ENCODE data around the gene WNK2.
"Not testable (repeated sequence)": the region's sequence is repeated elsewhere in the genome, so short reads cannot be mapped to it uniquely, and the experiment has no call there.

The WNK2 gene

DNA sequence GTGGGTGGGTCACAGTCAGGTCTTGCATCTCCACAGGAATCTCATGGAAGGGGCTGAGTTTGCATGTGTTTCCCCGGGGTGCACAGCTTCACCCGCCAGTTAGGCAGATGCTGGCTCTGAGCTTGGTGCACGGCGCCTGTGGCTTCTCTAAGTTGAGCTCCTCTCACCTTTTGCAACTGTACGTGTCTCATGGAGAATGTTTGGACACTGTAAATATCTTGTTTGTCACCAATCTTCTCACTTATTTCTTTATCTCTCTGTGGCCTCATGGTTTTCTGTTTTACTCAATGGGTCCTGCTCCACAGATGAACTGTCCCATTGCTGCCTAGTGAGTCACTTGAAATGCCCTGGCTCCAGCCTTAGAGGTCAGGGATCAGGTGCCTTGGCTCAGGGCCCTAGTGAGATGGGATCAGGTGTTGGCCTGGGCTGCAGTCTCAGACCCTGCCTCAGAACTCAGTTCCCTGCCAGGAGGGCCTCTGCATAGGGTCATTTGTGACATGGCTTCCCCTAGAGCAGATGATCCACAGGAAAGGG, 61.6 kb downstream of the WNK2 start:
- Mint-ChIP-seq H3K4me1 (peaks cover 0 to 5% of the 10 kb centered on the region in 2 donors), H3K27me3 (no peaks in the 10 kb centered on the region), H3K9me3 (no peaks in the 10 kb centered on the region), H3K27ac (no peak overlapping the region), H3K36me3 (no peaks in the 10 kb centered on the region), H3K4me3 (no peak overlapping the region)
- no peak for ATAC-seq (replicated peaks)
- DNase-seq: no peak

- Mint-ChIP-seq H3K36me3 (no peaks in the 10 kb centered on the region), H3K27ac (no peak overlapping the region), H3K4me3 (no peak overlapping the region), H3K27me3 (no peaks in the 10 kb centered on the region), H3K4me1 (peaks cover 0 to 5% of the 10 kb centered on the region in 2 donors), H3K9me3 (no peaks in the 10 kb centered on the region)
- no peak for DNase-seq
- ATAC-seq (replicated peaks): no peak
These were observed 62.2 kb downstream of the WNK2 start for GRCh38 chr9:93246111-93246510.

GRCh38 chr9:93246526-93246925, 62.6 kb downstream of the WNK2 start:
- H3K36me3 Mint-ChIP-seq: no peaks in the 10 kb centered on the region
- no peaks in the 10 kb centered on the region for H3K9me3 Mint-ChIP-seq
- no peaks in the 10 kb centered on the region for H3K27me3 Mint-ChIP-seq
- H3K27ac Mint-ChIP-seq: no peak overlapping the region
- DNase-seq (no peak), ATAC-seq (replicated peaks) (no peak)
- H3K4me3 Mint-ChIP-seq: no peak overlapping the region
- peaks cover 0 to 5% of the 10 kb centered on the region in 2 donors for H3K4me1 Mint-ChIP-seq

DNA sequence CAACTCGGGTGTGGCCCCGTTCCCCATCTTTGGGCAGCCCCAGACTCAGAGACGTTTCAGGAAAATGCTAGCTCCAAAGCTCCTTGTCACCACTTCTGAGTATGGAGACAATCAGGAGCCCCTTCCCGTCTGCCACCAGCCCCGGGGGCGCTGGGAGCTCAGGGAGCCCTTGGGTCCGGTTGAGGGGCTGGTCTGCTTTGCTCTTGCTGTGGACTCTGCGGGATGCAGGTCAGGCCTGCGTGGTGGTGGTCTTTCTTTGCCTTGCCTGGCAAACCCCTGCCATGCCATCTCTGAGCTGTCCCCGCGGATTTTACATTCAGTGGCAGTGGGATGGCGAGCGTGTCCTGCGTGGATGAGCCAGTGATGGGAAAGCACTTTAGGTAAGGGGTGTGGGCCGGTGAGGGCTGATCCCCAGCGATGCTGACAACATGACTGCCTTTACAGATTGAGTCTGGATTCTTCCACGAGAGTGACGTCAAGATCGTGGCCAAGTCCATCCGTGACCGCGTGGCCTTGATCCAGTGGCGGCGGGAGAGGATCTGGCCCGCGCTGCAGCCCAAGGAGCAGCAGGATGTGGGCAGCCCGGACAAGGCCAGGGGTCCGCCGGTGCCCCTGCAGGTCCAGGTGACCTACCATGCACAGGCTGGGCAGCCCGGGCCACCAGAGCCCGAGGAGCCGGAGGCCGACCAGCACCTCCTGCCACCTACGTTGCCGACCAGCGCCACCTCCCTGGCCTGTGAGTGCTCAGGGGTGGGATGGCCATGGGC, 63.3 kb downstream of the WNK2 start:
- no peaks in the 10 kb centered on the region for H3K27me3 Mint-ChIP-seq
- H3K36me3 Mint-ChIP-seq: no peaks in the 10 kb centered on the region
- H3K4me1 Mint-ChIP-seq: peaks cover 0 to 5% of the 10 kb centered on the region in 2 donors
- no peak overlapping the region for H3K27ac Mint-ChIP-seq
- no peak for DNase-seq
- H3K4me3 Mint-ChIP-seq: no peak overlapping the region
- ATAC-seq (replicated peaks): no peak
- no peaks in the 10 kb centered on the region for H3K9me3 Mint-ChIP-seq

- no peak overlapping the region for H3K4me3 Mint-ChIP-seq
- no peaks in the 10 kb centered on the region for H3K27me3 Mint-ChIP-seq
- peaks cover 0 to 5% of the 10 kb centered on the region in 2 donors for H3K4me1 Mint-ChIP-seq
- no peaks in the 10 kb centered on the region for H3K9me3 Mint-ChIP-seq
- ATAC-seq (replicated peaks) (no peak), DNase-seq (no peak)
- no peak overlapping the region for H3K27ac Mint-ChIP-seq
- H3K36me3 Mint-ChIP-seq: no peaks in the 10 kb centered on the region
These were observed 64.0 kb downstream of the WNK2 start for GRCh38 chr9:93247892-93248291.

DNA sequence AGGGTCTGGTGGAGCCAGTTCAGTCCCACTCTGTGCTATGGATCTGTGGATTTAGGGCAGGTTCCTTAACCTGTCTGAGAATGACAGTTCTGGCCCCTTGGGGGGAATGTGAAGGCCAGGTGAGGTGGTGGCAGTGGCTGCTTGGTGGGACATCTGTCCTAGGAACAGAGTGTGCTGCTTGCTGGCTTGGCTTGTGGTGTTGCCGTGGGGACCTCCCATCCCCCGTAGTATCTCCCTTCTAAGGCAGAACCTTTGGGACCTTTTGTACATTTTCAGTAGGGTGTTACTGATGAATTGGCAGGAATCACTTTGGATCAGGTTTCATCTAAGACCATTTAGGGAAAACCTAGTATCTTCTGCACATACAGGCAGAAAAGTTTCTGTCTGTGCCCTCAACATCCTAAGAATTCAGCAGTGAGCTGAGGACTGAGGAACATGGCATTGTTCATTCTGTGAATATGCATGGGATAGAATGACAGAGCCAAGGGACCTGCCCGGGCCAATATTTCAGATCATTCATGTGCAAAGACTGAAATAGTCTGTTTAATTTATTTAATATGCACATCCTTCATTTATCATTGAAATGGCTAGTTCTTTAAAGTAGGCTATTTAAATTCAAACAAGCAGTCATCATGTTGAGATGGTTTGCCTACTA, 64.6 kb downstream of the WNK2 start:
- H3K36me3 Mint-ChIP-seq: no peaks in the 10 kb centered on the region
- DNase-seq: no peak
- no peaks in the 10 kb centered on the region for H3K27me3 Mint-ChIP-seq
- peaks cover 0 to 5% of the 10 kb centered on the region in 2 donors for H3K4me1 Mint-ChIP-seq
- H3K4me3 Mint-ChIP-seq: no peak overlapping the region
- H3K27ac Mint-ChIP-seq: no peak overlapping the region
- no peak for ATAC-seq (replicated peaks)
- H3K9me3 Mint-ChIP-seq: no peaks in the 10 kb centered on the region

- H3K4me3 Mint-ChIP-seq: no peak overlapping the region
- no peak for ATAC-seq (replicated peaks)
- no peak for DNase-seq
- no peak overlapping the region for H3K27ac Mint-ChIP-seq
- H3K9me3 Mint-ChIP-seq: no peaks in the 10 kb centered on the region
- H3K36me3 Mint-ChIP-seq: no peaks in the 10 kb centered on the region
- peaks cover 0 to 4% of the 10 kb centered on the region in 2 donors for H3K4me1 Mint-ChIP-seq
- no peaks in the 10 kb centered on the region for H3K27me3 Mint-ChIP-seq
These were observed 66.2 kb downstream of the WNK2 start for GRCh38 chr9:93250185-93250584.

DNA sequence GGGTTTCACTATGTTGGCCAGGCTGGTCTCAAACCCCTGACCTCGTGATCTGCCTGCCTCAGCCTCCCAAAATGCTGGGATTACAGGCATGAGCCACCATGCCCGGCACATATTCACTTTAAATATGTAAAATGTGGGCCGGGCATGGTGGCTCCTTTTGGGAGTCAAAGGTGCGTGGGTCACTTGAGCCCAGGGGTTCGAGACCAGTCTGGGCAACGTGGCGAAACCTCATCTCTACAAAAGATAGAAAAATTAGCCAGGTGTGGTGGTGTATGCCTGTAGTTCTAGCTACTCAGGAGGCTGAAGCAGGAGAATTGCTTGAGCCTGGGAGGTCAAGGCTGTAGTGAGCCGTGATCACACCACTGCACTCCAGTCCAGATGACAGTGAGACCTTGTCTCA, 67.4 kb downstream of the WNK2 start:
- DNase-seq; H3K27me3 Mint-ChIP-seq; H3K9me3 Mint-ChIP-seq; H3K4me1 Mint-ChIP-seq; H3K4me3 Mint-ChIP-seq; ATAC-seq (replicated peaks); H3K36me3 Mint-ChIP-seq; H3K27ac Mint-ChIP-seq: not testable (repeated sequence)

GRCh38 chr9:93252116-93252780, 68.3 kb downstream of the WNK2 start:
- Mint-ChIP-seq H3K27ac (no peak overlapping the region), H3K9me3 (no peaks in the 10 kb centered on the region), H3K27me3 (peaks cover 0 to 4% of the 10 kb centered on the region in 2 donors), H3K36me3 (no peaks in the 10 kb centered on the region), H3K4me1 (no peaks in the 10 kb centered on the region), H3K4me3 (no peak overlapping the region)
- DNase-seq: no peak
- no peak for ATAC-seq (replicated peaks)

- Mint-ChIP-seq H3K9me3 (no peaks in the 10 kb centered on the region), H3K4me3 (no peak overlapping the region), H3K27me3 (peaks cover 0 to 4% of the 10 kb centered on the region in 2 donors), H3K4me1 (no peaks in the 10 kb centered on the region), H3K36me3 (no peaks in the 10 kb centered on the region), H3K27ac (no peak overlapping the region)
- DNase-seq (no peak), ATAC-seq (replicated peaks) (no peak)
These were observed 69.0 kb downstream of the WNK2 start for GRCh38 chr9:93252781-93253530.

GRCh38 chr9:93253633-93254032, 69.7 kb downstream of the WNK2 start:
- Mint-ChIP-seq H3K4me3 (no peak overlapping the region), H3K27ac (no peak overlapping the region), H3K9me3 (no peaks in the 10 kb centered on the region), H3K36me3 (no peaks in the 10 kb centered on the region), H3K27me3 (peaks cover 0 to 4% of the 10 kb centered on the region in 2 donors), H3K4me1 (no peaks in the 10 kb centered on the region)
- no peak for ATAC-seq (replicated peaks)
- no peak for DNase-seq

GRCh38 chr9:93254061-93254481, 70.1 kb downstream of the WNK2 start:
- no peak for ATAC-seq (replicated peaks)
- Mint-ChIP-seq H3K9me3 (no peaks in the 10 kb centered on the region), H3K27ac (no peak overlapping the region), H3K27me3 (peaks cover 0 to 4% of the 10 kb centered on the region in 2 donors), H3K4me1 (no peaks in the 10 kb centered on the region), H3K4me3 (no peak overlapping the region), H3K36me3 (no peaks in the 10 kb centered on the region)
- DNase-seq: no peak

GRCh38 chr9:93254806-93255493, 71.0 kb downstream of the WNK2 start:
- Mint-ChIP-seq H3K4me1 (peaks cover 0 to 1% of the 10 kb centered on the region in 2 donors), H3K9me3 (no peaks in the 10 kb centered on the region), H3K27ac (no peak overlapping the region), H3K4me3 (no peak overlapping the region), H3K27me3 (peaks cover 0 to 4% of the 10 kb centered on the region in 2 donors), H3K36me3 (no peaks in the 10 kb centered on the region)
- DNase-seq (no peak), ATAC-seq (replicated peaks) (no peak)

- H3K27ac Mint-ChIP-seq: no peak overlapping the region
- DNase-seq (no peak), ATAC-seq (replicated peaks) (no peak)
- H3K4me3 Mint-ChIP-seq: no peak overlapping the region
- peaks cover 0 to 4% of the 10 kb centered on the region in 2 donors for H3K27me3 Mint-ChIP-seq
- H3K4me1 Mint-ChIP-seq: peaks cover 0 to 1% of the 10 kb centered on the region in 2 donors
- no peaks in the 10 kb centered on the region for H3K36me3 Mint-ChIP-seq
- H3K9me3 Mint-ChIP-seq: no peaks in the 10 kb centered on the region
These were observed 71.5 kb downstream of the WNK2 start for GRCh38 chr9:93255494-93255867.

Measured in stimulated activated naive B cell treated with anti-CD40 and anti-IgM and Interleukin-4, amounts not matched to agents 10 μg/mL and 1 μg/mL and 100 μg/mL, for 72 hours (primary cell).